HepG2 (cell line): Measurements from ENCODE around the gene SSNA1. TPM values are rescaled to one million over a fixed set of nuclear protein-coding genes. Genes with fewer than 3 reads are reported as not detected.
A peak's percentile ranks its signal among the peaks of the same experiment; 100 is the strongest.

ENCODE experiments used
- ATAC-seq: fragments of 200-7000 bp; cut with Tn5 transposase; 3 replicates; pipeline ENCODE4 v1.9.1; 2020; ENCODE audit warnings: mild to moderate bottlenecking, moderate library complexity
- BruUV-seq: library from RNA; stranded (reverse); fragments of 400-500 nt; replicated peaks from 2 replicates; lab custom pipeline; 2021; lab: Mats Ljungman, UMichigan
- CTCF ChIA-PET: fragments of 300-600 bp; formaldehyde crosslinking; extraction: SDS; loops from one replicate; lab custom pipeline; 2021; ENCODE audit warnings: low total read pairs, inconsistent platforms, low intra/inter-chr PET ratio; lab: Yijun Ruan, JAX
- POLR2A ChIA-PET: fragments of 350-600 bp; sonication (Branson Sonifier 250); formaldehyde crosslinking; loops from one replicate; lab custom pipeline; 2020; ENCODE audit warnings: antibody characterized with exemption, inconsistent platforms; lab: Yijun Ruan, JAX
- DNase-seq: peaks from one replicate; pipeline ENCODE4 v3.0.0-alpha.2; 2015; ENCODE audit warnings: low spot score
- FAIRE-seq: peaks from 3 replicates; lab custom pipeline; 2011; peaks lifted over from hg19 to GRCh38; lab: Jason Lieb, UNC
- H2AFZ ChIP-seq: one replicate; pipeline ENCODE4 v1.6.1; 2011; ENCODE audit warnings: low read length, inconsistent platforms
- H3K27ac ChIP-seq: fragments of 300-600 bp; 3 replicates; pipeline ENCODE4 v1.8.0; 2011; ENCODE audit warnings: mixed run types, mild to moderate bottlenecking, mixed read lengths, low read length, inconsistent platforms; ENCODE audit not compliant: insufficient read depth; ENCODE audit errors: extremely low read length
- H3K27me3 ChIP-seq, 2 experiments: fragments of 200-600 bp in 1 of 2; 2 replicates in 1 of 2; 3 replicates in 1 of 2; pipeline versions ENCODE4 v1.6.0 to v1.8.0; 2011; ENCODE audit warnings: low read length in 2 of 2, mild to moderate bottlenecking in 2 of 2, moderate library complexity in 2 of 2, inconsistent platforms in 1 of 2; ENCODE audit not compliant: insufficient read depth in 2 of 2, control insufficient read depth in 1 of 2
- H3K36me3 ChIP-seq, 2 experiments: fragments of 200-600 bp in 1 of 2; replicated peaks in 1 of 2; 2 replicates in 1 of 2; 3 replicates in 1 of 2; pipeline versions ENCODE4 v1.5.1 to v1.8.0; 2011; ENCODE audit warnings: low read length in 2 of 2, inconsistent platforms in 1 of 2; ENCODE audit not compliant: insufficient read depth in 2 of 2, control insufficient read depth in 1 of 2
- H3K4me1 ChIP-seq: 2 replicates; pipeline ENCODE4 v1.5.1; 2012; ENCODE audit warnings: low read length, inconsistent platforms; ENCODE audit not compliant: insufficient read depth
- H3K4me2 ChIP-seq: 2 replicates; pipeline ENCODE4 v1.6.0; 2011; ENCODE audit warnings: low read depth, low read length, inconsistent platforms
- H3K4me3 ChIP-seq, 3 experiments: fragments of 200-600 bp in 1 of 3; sonication (generic), shearing (Covaris generic) in 1 of 3; replicated peaks in 1 of 3; 2 replicates each; pipeline ENCODE4 v1.5.1; 2011 to 2016; ENCODE audit warnings: low read length in 3 of 3, inconsistent platforms in 2 of 3, low read depth in 2 of 3, mild to moderate bottlenecking in 2 of 3, control low read depth in 1 of 3, mixed read lengths in 1 of 3; ENCODE audit not compliant: insufficient read depth in 1 of 3
- H3K79me2 ChIP-seq: one replicate; pipeline ENCODE4 v1.6.1; 2011; ENCODE audit warnings: low read length, inconsistent platforms; ENCODE audit not compliant: insufficient read depth
- H3K9ac ChIP-seq: 2 replicates; pipeline ENCODE4 v1.6.0; 2011; ENCODE audit warnings: mild to moderate bottlenecking, low read depth, low read length, inconsistent platforms; ENCODE audit not compliant: insufficient read depth
- H3K9me3 ChIP-seq: 2 replicates; pipeline ENCODE4 v1.5.1; 2012; ENCODE audit warnings: mild to moderate bottlenecking, low read length
- H4K20me1 ChIP-seq: 2 replicates; pipeline ENCODE4 v1.6.0; 2011; ENCODE audit warnings: inconsistent platforms, mild to moderate bottlenecking, low read length, moderate library complexity; ENCODE audit not compliant: insufficient read depth
- ATF7-NPFF ChIP-seq: sonication (generic); formaldehyde crosslinking; IDR thresholded peaks from 2 replicates; pipeline ENCODE4 v1.8.1; 2023; ENCODE audit warnings: mild to moderate bottlenecking, low read depth, missing genetic modification reagents, moderate library complexity
- EHMT2 ChIP-seq: fragments of 200-600 bp; sonication (generic); IDR thresholded peaks from 2 replicates; pipeline ENCODE4 v1.7.0; 2017; ENCODE audit warnings: antibody characterized with exemption, low read depth, low read length, borderline replicate concordance
- FOXA3 ChIP-seq: IDR thresholded peaks from 2 replicates; pipeline ENCODE4 v1.6.1; 2016; ENCODE audit warnings: missing genetic modification reagents, missing compliant biosample characterization
- FOXP4 ChIP-seq: sonication (generic); formaldehyde crosslinking; IDR thresholded peaks from 2 replicates; pipeline ENCODE4 v1.4.0; 2020; ENCODE audit warnings: missing genetic modification reagents
- ISL2 ChIP-seq: sonication (generic); formaldehyde crosslinking; IDR thresholded peaks from 2 replicates; pipeline ENCODE4 v1.5.0; 2020; ENCODE audit warnings: missing genetic modification reagents
- JUND ChIP-seq: sonication (generic); formaldehyde crosslinking; IDR thresholded peaks from 2 replicates; pipeline ENCODE4 v1.8.0; 2022; ENCODE audit warnings: mild to moderate bottlenecking, missing genetic modification reagents
- KMT2B ChIP-seq: IDR thresholded peaks from 2 replicates; pipeline ENCODE4 v1.6.1; 2016; ENCODE audit warnings: missing genetic modification reagents, missing compliant biosample characterization
- MEIS1 ChIP-seq: sonication (generic); formaldehyde crosslinking; IDR thresholded peaks from 2 replicates; pipeline ENCODE4 v1.9.0; 2021; ENCODE audit warnings: mild to moderate bottlenecking, missing genetic modification reagents, moderate library complexity, borderline replicate concordance
- NR2F1 ChIP-seq, 2 experiments: fragments of 450-650 bp in 1 of 2; formaldehyde crosslinking in 1 of 2; IDR thresholded peaks; 2 replicates each; pipeline versions ENCODE4 v1.5.0 to v1.6.1; 2016 to 2020; ENCODE audit warnings: mild to moderate bottlenecking in 1 of 2, missing compliant biosample characterization in 1 of 2, missing genetic modification reagents in 1 of 2, moderate library complexity in 1 of 2
- SMAD1 ChIP-seq: sonication (generic); formaldehyde crosslinking; IDR thresholded peaks from 2 replicates; pipeline ENCODE4 v1.4.0; 2020; ENCODE audit warnings: missing genetic modification reagents, low read depth, mild to moderate bottlenecking, borderline replicate concordance
- ZHX1 ChIP-seq: sonication (generic); formaldehyde crosslinking; IDR thresholded peaks from 2 replicates; pipeline ENCODE4 v1.8.1; 2022; ENCODE audit warnings: low read depth, mild to moderate bottlenecking, missing genetic modification reagents
- ZKSCAN1 ChIP-seq: fragments of 150-350 bp; IDR thresholded peaks from 2 replicates; pipeline ENCODE4 v1.6.1; 2014; ENCODE audit warnings: low read length
- ZMYM4 ChIP-seq: sonication (generic); formaldehyde crosslinking; IDR thresholded peaks from 2 replicates; pipeline ENCODE4 v1.8.1; 2023; ENCODE audit warnings: mild to moderate bottlenecking, missing genetic modification reagents
- ZNF24 ChIP-seq: fragments of 450-650 bp; IDR thresholded peaks from 2 replicates; pipeline ENCODE4 v1.6.1; 2017; ENCODE audit warnings: antibody characterized with exemption, mild to moderate bottlenecking
- ZNF547 ChIP-seq: sonication (generic); formaldehyde crosslinking; IDR thresholded peaks from 2 replicates; pipeline ENCODE4 v1.5.1; 2020; ENCODE audit warnings: mild to moderate bottlenecking, missing genetic modification reagents
- ZNF644 ChIP-seq: IDR thresholded peaks from 2 replicates; pipeline ENCODE4 v1.6.1; 2016; ENCODE audit warnings: low read depth
- ZNF776 ChIP-seq: sonication (generic); formaldehyde crosslinking; IDR thresholded peaks from 2 replicates; pipeline ENCODE4 v1.4.0; 2020; ENCODE audit warnings: mild to moderate bottlenecking, missing genetic modification reagents
- ZSCAN21 ChIP-seq: sonication (generic); formaldehyde crosslinking; IDR thresholded peaks from 2 replicates; pipeline ENCODE4 v1.8.0; 2022; ENCODE audit warnings: mild to moderate bottlenecking, missing genetic modification reagents, moderate library complexity, borderline replicate concordance
- ZUFSP ChIP-seq: sonication (generic); formaldehyde crosslinking; IDR thresholded peaks from 2 replicates; pipeline ENCODE4 v1.9.0; 2021; ENCODE audit warnings: missing genetic modification reagents, mild to moderate bottlenecking, borderline replicate concordance
- WGBS: methylation state at CpG from one replicate; pipeline ENCODE4 v1.1.6; 2017; ENCODE audit warnings: low lambda C conversion rate; 5-methylcytosine and 5-hydroxymethylcytosine counted together
- in situ Hi-C: cut with HindIII; loops from 2 replicates; pipeline ENCODE4 v1.10.0; 2017; ENCODE audit warnings: low pct_unique_long_range_greater_than_20kb; ENCODE audit not compliant: extremely low pct_ligation_motif_present
- intact Hi-C: fragments of 100-400 bp; cut with micrococcal nuclease; formaldehyde crosslinking; loops from one replicate; pipeline ENCODE4 v1.10.0; 2022; ENCODE audit not compliant: unreplicated experiment
- polyA plus RNA-seq, 8 experiments: library from polyadenylated mRNA; depleted of rRNA in 3 of 8; stranded (reverse) in 7 of 8; unstranded in 1 of 8; fragments of >200 nt; fragmentation: Illumina TruSeq in 4 of 8; extraction: Trizol in 4 of 8; gene quantifications; 2 replicates each; pipeline versions ENCODE4 v1.2.1 to v1.2.3, GENCODE V29; 2011 to 2016; ENCODE audit warnings: low read depth in 4 of 8, missing spikeins in 1 of 8, mixed read lengths in 1 of 8; ENCODE audit not compliant: insufficient read depth in 1 of 8
- total RNA-seq, 5 experiments: library from RNA; depleted of rRNA; stranded (reverse); fragments of >200 nt; fragmentation: Illumina TruSeq; extraction: Trizol; gene quantifications; 2 replicates each; pipeline ENCODE4 v1.2.3, GENCODE V29; 2016; ENCODE audit warnings: low read depth in 1 of 5

Gene SSNA1
- total and polyA plus RNA-seq, 2 of the 13 experiments (the other 11 are each of a cell fraction or from before 2014, with no cell fraction given): 35.9 to 49.4 TPM

- intact Hi-C loops: loop anchor here (2.0 kb wide), 1 partner anchor 16 kb away; the partner anchor contains the start of genes ANAPC2 and SSNA1
- Histone ChIP-seq H3K36me3 (no peaks in the 10 kb centered on the region), H3K4me3 (peak overlapping the region; percentile 90 to 93 (median 92)), H3K27ac (peak overlapping the region; percentile 61), H4K20me1 (0 out of 2 replicates have a peak, but pooled peaks cover 4% of the 10 kb centered on the region), H3K79me2 (peaks cover 40% of the 10 kb centered on the region), H3K27me3 (no peaks in the 10 kb centered on the region; a peak in 1 of 5 replicates), H3K9me3 (no peaks in the 10 kb centered on the region), H2AFZ (no peak overlapping the region), H3K4me2 (peak overlapping the region; percentile 95), H3K9ac (peak overlapping the region; percentile 88), H3K4me1 (peaks cover 50% of the 10 kb centered on the region)
- no peak for ATAC-seq
- in situ Hi-C loops: no loop called here
- WGBS: 3% methylated on average over 6 of the region's 21 CpGs
- ChIA-PET CTCF (no interaction called here), POLR2A (interaction anchor here (1.5 to 8.8 kb wide), 3 partner anchors 16 to 36 kb away, joined by 5 to 225 read pairs (median 15); partner anchors contain the start of genes ANAPC2, CYSRT1, RNF208 and RNF224)
- no TSS peak for BruUV-seq
- FAIRE-seq: no peak
- no peak for DNase-seq
- TF ChIP-seq KMT2B (CRISPR knock-in tag) (no peak), NR2F1 (CRISPR knock-in tag; IDR thresholded peaks at IDR 0.05) (no peak), FOXA3 (CRISPR knock-in tag) (no peak), ZSCAN21 (CRISPR knock-in tag) (0 out of 2 replicates have a peak, but pooled peaks have one; percentile 32), ZUFSP (CRISPR knock-in tag) (no peak), JUND (CRISPR knock-in tag) (no peak), ZHX1 (CRISPR knock-in tag) (0 out of 2 replicates have a peak, but pooled peaks have one; percentile 22), EHMT2 (no peak), ZNF644 (CRISPR knock-in tag) (no peak), ZKSCAN1 (no peak), ZMYM4 (CRISPR knock-in tag) (no peak), ZNF24 (no peak), SMAD1 (no peak), ISL2 (CRISPR knock-in tag) (no peak), ZNF776 (CRISPR knock-in tag) (no peak), ZNF547 (CRISPR knock-in tag) (no peak), FOXP4 (CRISPR knock-in tag) (no peak), MEIS1 (CRISPR knock-in tag) (no peak), ATF7-NPFF (CRISPR knock-in tag) (no peak)
Measured at GRCh38 chr9:137204731-137205125, 16.3 kb downstream of the SSNA1 start.
